Activated T-cell treated with anti-CD3 and anti-CD28 coated beads, Interleukin-2, amount 50 U/mL, for 24 hours (primary cell): ENCODE data around the gene DNAJB8.

Source experiments
- DNase-seq: peaks from one replicate; pipeline ENCODE4 v3.0.0-alpha.2; 2020
- H3K27ac Mint-ChIP-seq: 2 replicates; pipeline ENCODE4 v1.8.0; 2020; ENCODE audit warnings: mild to moderate bottlenecking, mixed read lengths
- H3K27me3 Mint-ChIP-seq: 2 replicates; pipeline ENCODE4 v1.8.0; 2020; ENCODE audit warnings: mixed read lengths
- H3K36me3 Mint-ChIP-seq: 2 replicates; pipeline ENCODE4 v1.8.0; 2020; ENCODE audit warnings: low read depth, mixed read lengths
- H3K4me1 Mint-ChIP-seq: 2 replicates; pipeline ENCODE4 v1.8.0; 2020; ENCODE audit warnings: low read depth, mixed read lengths
- H3K4me3 Mint-ChIP-seq: 2 replicates; pipeline ENCODE4 v1.8.0; 2020; ENCODE audit warnings: mild to moderate bottlenecking, moderate library complexity, mixed read lengths
- H3K9me3 Mint-ChIP-seq: 2 replicates; pipeline ENCODE4 v1.8.0; 2020; ENCODE audit warnings: mixed read lengths

DNAJB8 gene

GRCh38 chr3:128489927-128490649, 23.4 kb upstream of the DNAJB8 start:
- no peaks in the 10 kb centered on the region for H3K36me3 Mint-ChIP-seq
- H3K4me3 Mint-ChIP-seq, result peak overlapping the region; percentile 65
- DNase-seq, result peak; percentile 60
- no peaks in the 10 kb centered on the region for H3K9me3 Mint-ChIP-seq
- H3K27me3 Mint-ChIP-seq, result peaks cover 84% of the 10 kb centered on the region
- H3K4me1 Mint-ChIP-seq, result peaks cover 38% of the 10 kb centered on the region
- H3K27ac Mint-ChIP-seq, result no peak overlapping the region

DNA sequence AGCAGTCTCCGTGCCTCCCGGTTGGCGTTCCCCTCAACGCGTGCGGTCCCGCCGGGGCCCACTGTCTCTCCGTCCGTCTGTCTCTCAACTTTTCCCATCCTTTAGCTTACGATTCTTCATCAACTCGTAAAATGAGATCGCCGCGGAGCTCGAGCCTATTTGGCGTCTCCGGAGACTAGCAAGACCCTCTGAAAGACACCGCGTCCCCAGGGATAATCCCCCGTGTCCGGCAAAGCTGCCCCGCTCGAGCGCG, 22.9 kb upstream of the DNAJB8 start:
- DNase-seq, result no peak
- Mint-ChIP-seq H3K27ac (no peak overlapping the region), H3K27me3 (peaks cover 84% of the 10 kb centered on the region), H3K4me1 (peaks cover 38% of the 10 kb centered on the region), H3K4me3 (peak overlapping the region; percentile 65), H3K9me3 (no peaks in the 10 kb centered on the region), H3K36me3 (no peaks in the 10 kb centered on the region)

- H3K4me3 Mint-ChIP-seq, result peak overlapping the region; percentile 53
- H3K36me3 Mint-ChIP-seq, result no peaks in the 10 kb centered on the region
- DNase-seq, result peak; percentile 61
- peaks cover 84% of the 10 kb centered on the region for H3K27me3 Mint-ChIP-seq
- H3K9me3 Mint-ChIP-seq, result no peaks in the 10 kb centered on the region
- H3K4me1 Mint-ChIP-seq, result peaks cover 38% of the 10 kb centered on the region
- no peak overlapping the region for H3K27ac Mint-ChIP-seq
Measured at GRCh38 chr3:128488991-128489673, 22.4 kb upstream of the DNAJB8 start.

GRCh38 chr3:128488636-128488990, 21.9 kb upstream of the DNAJB8 start:
- Mint-ChIP-seq H3K27me3 (peaks cover 84% of the 10 kb centered on the region), H3K4me3 (peak overlapping the region; percentile 53), H3K27ac (no peak overlapping the region), H3K4me1 (peaks cover 42% of the 10 kb centered on the region), H3K36me3 (no peaks in the 10 kb centered on the region), H3K9me3 (no peaks in the 10 kb centered on the region)
- no peak for DNase-seq

DNA sequence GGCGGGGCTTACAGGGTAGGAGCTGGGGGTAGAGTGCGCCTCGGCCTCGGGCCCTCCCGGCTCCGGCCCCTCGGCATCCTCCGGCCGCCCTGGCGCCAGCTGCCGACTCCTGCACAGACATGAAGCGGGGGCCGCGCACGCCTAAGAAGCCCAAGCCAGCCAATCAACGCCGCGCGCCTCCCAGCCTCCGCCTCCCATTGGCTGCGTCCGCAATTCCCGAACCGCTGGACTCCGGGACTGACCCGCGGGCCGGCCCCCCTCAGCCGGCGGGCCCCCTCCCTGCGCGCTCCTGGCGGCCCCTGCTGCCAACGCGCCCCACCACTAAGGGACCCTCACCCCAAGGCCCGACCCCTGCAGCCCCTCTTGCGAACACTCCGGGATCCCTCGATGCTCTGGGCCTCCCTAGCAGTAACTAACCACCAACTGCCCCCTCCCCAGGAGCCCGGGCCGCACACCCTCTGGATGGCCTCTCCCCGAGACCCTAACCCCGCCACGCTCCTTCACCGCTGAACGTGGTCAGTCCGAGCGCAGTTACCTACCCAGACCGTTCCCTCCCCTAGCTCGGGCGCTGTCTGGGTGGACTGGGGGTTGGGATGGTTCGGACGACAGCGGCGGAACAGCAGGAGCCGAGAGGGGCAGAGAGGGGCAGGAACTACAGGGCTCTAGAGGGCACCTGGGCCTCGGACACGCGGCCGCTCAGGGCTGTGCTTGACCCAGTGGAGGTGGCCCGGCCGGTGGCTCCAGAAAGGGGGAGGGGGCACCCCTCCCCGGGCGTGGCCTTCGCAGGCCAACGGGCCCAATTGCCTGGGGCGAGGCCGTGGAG, 21.3 kb upstream of the DNAJB8 start:
- Mint-ChIP-seq H3K4me1 (peaks cover 45% of the 10 kb centered on the region), H3K27ac (no peak overlapping the region), H3K9me3 (no peaks in the 10 kb centered on the region), H3K36me3 (no peaks in the 10 kb centered on the region), H3K4me3 (peak overlapping the region; percentile 75), H3K27me3 (peaks cover 85% of the 10 kb centered on the region)
- DNase-seq, result peak; percentile 64

DNA sequence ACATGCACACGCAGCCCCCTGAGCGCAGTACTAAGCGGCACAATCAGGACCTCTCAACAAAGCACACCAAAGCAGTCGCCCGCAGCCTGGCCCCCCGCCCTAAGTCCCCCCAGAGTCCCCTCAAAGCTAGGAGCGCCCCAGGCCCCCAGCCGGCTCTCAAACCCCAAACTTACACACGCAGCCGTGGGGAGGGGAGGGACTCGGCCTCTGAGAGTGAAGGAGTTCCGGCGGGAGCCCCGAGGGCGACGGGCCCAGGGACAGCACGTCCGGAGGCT, 20.8 kb upstream of the DNAJB8 start:
- Mint-ChIP-seq H3K9me3 (no peaks in the 10 kb centered on the region), H3K36me3 (no peaks in the 10 kb centered on the region), H3K27me3 (peaks cover 86% of the 10 kb centered on the region), H3K27ac (no peak overlapping the region), H3K4me1 (peaks cover 48% of the 10 kb centered on the region), H3K4me3 (peak overlapping the region; percentile 75)
- no peak for DNase-seq

DNA sequence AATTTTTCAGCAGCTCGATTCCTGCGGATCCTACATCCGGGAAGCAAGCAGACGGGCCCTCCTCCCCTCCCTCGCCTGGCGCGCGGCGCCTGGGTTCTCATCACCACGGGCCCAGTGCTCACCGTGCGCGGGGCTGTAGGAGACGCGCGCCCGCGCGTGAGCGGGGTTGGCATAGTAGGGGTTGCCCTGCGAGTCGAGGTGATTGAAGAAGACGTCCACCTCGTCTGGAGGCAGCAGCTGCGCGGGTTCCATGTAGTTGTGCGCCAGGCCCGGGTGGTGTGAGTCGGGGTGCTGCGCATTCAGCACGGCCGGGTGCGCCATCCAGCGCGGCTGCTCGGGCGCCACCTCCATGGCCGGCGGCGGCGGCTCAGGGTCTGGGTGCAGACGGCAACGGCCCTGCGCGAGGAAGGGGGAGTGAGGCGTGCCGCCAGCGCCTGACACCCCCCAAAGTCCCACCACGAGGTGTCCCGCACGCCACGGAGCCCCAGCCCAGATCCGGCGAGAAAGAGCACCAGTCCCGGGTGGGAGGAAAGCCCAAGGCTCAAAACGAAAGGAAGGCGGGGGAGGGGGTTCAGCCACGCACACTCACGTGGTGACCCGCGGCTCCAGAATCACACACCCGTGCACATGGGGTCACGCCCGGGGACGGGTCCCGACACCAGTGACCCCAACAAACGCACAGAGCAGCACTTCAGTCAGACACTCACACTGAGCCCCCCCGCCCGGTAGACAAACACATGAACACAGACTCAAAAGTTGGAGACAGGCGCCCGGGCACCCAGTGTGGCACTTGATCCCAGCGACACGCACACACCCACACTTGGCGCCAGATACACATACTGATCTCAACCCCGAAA, 20.2 kb upstream of the DNAJB8 start:
- Mint-ChIP-seq H3K36me3 (no peaks in the 10 kb centered on the region), H3K27me3 (peaks cover 88% of the 10 kb centered on the region), H3K4me1 (peaks cover 45% of the 10 kb centered on the region), H3K27ac (no peak overlapping the region), H3K4me3 (peak overlapping the region; percentile 75), H3K9me3 (no peaks in the 10 kb centered on the region)
- DNase-seq, result peak; percentile 57

GRCh38 chr3:128486205-128486628, 19.5 kb upstream of the DNAJB8 start:
- no peak for DNase-seq
- Mint-ChIP-seq H3K4me3 (peak overlapping the region; percentile 75), H3K27me3 (peaks cover 85% of the 10 kb centered on the region), H3K4me1 (peaks cover 40% of the 10 kb centered on the region), H3K36me3 (no peaks in the 10 kb centered on the region), H3K9me3 (no peaks in the 10 kb centered on the region), H3K27ac (no peak overlapping the region)

GRCh38 chr3:128485282-128486204, 18.9 kb upstream of the DNAJB8 start:
- Mint-ChIP-seq H3K4me1 (peaks cover 37% of the 10 kb centered on the region), H3K27me3 (peaks cover 86% of the 10 kb centered on the region)

DNA sequence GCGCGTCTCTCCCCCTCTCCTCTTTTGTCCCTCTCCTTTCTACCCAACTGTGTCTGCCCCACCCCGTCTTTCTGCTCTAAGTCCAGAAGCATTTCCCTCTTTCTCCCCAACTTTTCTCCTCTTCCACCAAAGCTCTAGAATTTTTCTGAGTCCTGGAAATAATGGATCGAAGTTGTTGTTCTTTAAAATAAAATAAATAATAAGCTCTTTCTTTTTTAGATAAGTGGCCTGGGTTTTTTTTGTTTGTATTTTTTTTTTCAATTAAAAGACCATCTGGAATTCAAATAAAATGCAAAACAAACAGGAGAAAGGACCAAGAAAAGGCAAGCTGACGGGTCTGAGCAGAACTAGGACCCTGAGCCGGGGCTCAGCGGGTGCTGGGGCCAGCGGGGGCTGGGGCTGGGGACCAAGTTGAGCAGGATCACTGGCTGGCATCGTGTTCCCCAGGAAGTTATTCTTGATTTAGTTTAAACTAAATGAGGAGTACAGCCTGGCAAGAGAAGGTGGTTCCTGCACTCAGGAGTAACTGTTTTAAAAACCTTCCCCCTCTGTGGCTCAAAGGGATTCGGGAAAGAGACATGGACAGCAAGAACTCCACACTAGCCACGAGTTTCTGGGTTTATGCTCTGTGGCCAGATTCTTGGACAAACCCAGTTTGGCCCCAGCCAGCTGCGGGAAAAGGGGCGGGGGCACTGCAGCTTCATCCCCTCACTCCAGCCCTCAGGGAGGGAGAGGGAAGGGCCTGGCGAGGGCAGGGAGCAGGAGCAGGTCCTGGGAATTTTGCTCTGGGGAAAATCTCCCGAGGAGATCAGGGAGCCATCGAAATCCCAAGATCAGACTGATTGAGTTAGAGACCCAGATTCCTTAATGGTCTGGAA, 18.0 kb upstream of the DNAJB8 start:
- Mint-ChIP-seq H3K4me3 (no peak overlapping the region), H3K27ac (no peak overlapping the region), H3K27me3 (peaks cover 86% of the 10 kb centered on the region), H3K4me1 (peaks cover 29% of the 10 kb centered on the region), H3K9me3 (no peaks in the 10 kb centered on the region), H3K36me3 (no peaks in the 10 kb centered on the region)
- no peak for DNase-seq

More at GRCh38 chr3:128485282-128486204, 18.9 kb upstream of the DNAJB8 start:
- Mint-ChIP-seq H3K36me3 (no peaks in the 10 kb centered on the region), H3K4me3 (no peak overlapping the region), H3K27ac (no peak overlapping the region), H3K9me3 (no peaks in the 10 kb centered on the region)
- no peak for DNase-seq

DNA sequence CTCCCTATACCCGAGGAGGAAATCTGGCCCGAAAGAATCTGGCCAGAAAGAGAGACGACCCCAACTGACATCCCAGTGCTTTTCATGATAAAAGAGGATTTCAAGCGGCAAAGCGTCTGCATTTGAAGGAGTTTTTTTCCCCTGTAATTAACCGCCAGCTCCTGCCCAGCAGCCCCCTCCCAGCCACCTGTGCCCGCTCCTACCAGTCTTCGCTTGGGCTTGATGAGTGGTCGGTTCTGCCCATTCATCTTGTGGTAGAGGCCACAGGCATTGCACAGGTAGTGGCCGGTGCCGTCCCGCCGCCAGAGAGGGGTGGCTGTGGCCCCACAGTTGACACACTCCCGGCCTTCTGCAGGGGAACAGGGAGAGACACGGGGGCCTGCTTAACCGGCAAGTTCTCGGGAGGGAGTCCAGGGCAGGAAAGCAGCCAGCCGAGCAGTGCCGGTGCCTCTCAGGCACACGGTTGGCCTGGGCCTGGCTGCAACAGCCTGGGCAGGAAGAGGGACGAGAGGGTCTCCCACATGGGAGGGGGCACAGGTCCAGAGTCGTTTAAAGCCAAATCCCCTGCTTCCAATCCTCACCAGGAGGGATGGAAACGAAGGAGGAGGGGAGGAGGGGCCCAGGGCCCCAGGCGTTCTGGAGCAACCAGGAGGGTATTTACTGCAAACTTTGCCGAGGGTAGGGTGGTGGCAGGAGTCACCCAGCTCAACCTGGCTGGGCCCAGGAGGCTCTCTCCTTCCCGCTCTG, 17.1 kb upstream of the DNAJB8 start:
- H3K4me1 Mint-ChIP-seq, result peaks cover 27% of the 10 kb centered on the region
- peak overlapping the region; percentile 29 for H3K4me3 Mint-ChIP-seq
- no peak overlapping the region for H3K27ac Mint-ChIP-seq
- peaks cover 88% of the 10 kb centered on the region for H3K27me3 Mint-ChIP-seq
- no peaks in the 10 kb centered on the region for H3K9me3 Mint-ChIP-seq
- no peaks in the 10 kb centered on the region for H3K36me3 Mint-ChIP-seq
- peak; percentile 37 for DNase-seq
